DND-41 (cell line): ENCODE results near the gene NTM.

ENCODE experiments used
- ATAC-seq: fragments of 200-7000 bp; cut with Tn5 transposase; 3 replicates; pipeline ENCODE4 v1.9.1; 2021; ENCODE audit warnings: low read depth; ENCODE audit not compliant: insufficient read depth
- DNase-seq: peaks from one replicate; pipeline ENCODE4 v3.0.0-alpha.2; 2020
- H2AFZ ChIP-seq: 2 replicates; pipeline ENCODE4 v1.6.0; 2012; ENCODE audit warnings: low read depth, low read length
- H3K27ac ChIP-seq: 2 replicates; pipeline ENCODE4 v1.5.1; 2012; ENCODE audit warnings: low read length, inconsistent platforms
- H3K27me3 ChIP-seq: fragments of 200-600 bp; sonication (generic); 2 replicates; pipeline ENCODE4 v1.6.0; 2012; ENCODE audit warnings: low read length, mild to moderate bottlenecking, inconsistent platforms; ENCODE audit not compliant: insufficient read depth, poor library complexity
- H3K36me3 ChIP-seq: 2 replicates; pipeline ENCODE4 v1.5.1; 2012; ENCODE audit warnings: low read length, inconsistent platforms; ENCODE audit not compliant: insufficient read depth
- H3K4me1 ChIP-seq: 2 replicates; pipeline ENCODE4 v1.5.1; 2012; ENCODE audit warnings: mild to moderate bottlenecking, low read length; ENCODE audit not compliant: insufficient read depth
- H3K4me2 ChIP-seq: 2 replicates; pipeline ENCODE4 v1.6.0; 2012; ENCODE audit warnings: mild to moderate bottlenecking, moderate library complexity, low read length, inconsistent platforms; ENCODE audit not compliant: insufficient read depth
- H3K4me3 ChIP-seq, 2 experiments: fragments of 200-600 bp in 1 of 2; shearing (Covaris generic) in 1 of 2; 2 replicates each; pipeline ENCODE4 v1.5.1; 2012 to 2016; ENCODE audit warnings: inconsistent platforms in 2 of 2, low read length in 2 of 2, mild to moderate bottlenecking in 2 of 2, low read depth in 1 of 2, moderate library complexity in 1 of 2
- H3K79me2 ChIP-seq: 2 replicates; pipeline ENCODE4 v1.6.0; 2012; ENCODE audit warnings: low read length, inconsistent platforms; ENCODE audit not compliant: insufficient read depth
- H3K9ac ChIP-seq: 2 replicates; pipeline ENCODE4 v1.6.0; 2012; ENCODE audit warnings: low read depth, mild to moderate bottlenecking, inconsistent platforms, low read length, moderate library complexity
- H3K9me3 ChIP-seq: 2 replicates; pipeline ENCODE4 v1.5.1; 2012; ENCODE audit warnings: low read length, moderate library complexity, mild to moderate bottlenecking, inconsistent platforms; ENCODE audit not compliant: insufficient read depth, severe bottlenecking
- H4K20me1 ChIP-seq: 2 replicates; pipeline ENCODE4 v1.6.0; 2012; ENCODE audit warnings: low read length; ENCODE audit not compliant: insufficient read depth
- CTCF ChIP-seq: IDR thresholded peaks from 2 replicates; pipeline ENCODE4 v1.5.1; 2012; ENCODE audit warnings: borderline replicate concordance, low read length, moderate library complexity, mild to moderate bottlenecking; ENCODE audit not compliant: poor library complexity, severe bottlenecking; ENCODE audit errors: extremely low read depth
- EZH2 ChIP-seq: IDR thresholded peaks from 3 replicates; pipeline ENCODE4 v1.6.1; 2012; ENCODE audit warnings: borderline replicate concordance, low read depth, mild to moderate bottlenecking, moderate library complexity, low read length, inconsistent platforms; ENCODE audit not compliant: severe bottlenecking

NTM gene

GRCh38 chr11:131370901-131371790, 731 bp downstream of the NTM start:
- no peak overlapping the region for H3K27ac ChIP-seq
- H3K79me2 ChIP-seq: no peaks in the 10 kb centered on the region
- no peaks in the 10 kb centered on the region for H4K20me1 ChIP-seq
- H3K4me2 ChIP-seq: no peak overlapping the region
- DNase-seq (no peak), ATAC-seq (no peak)
- no peaks in the 10 kb centered on the region for H3K36me3 ChIP-seq
- H3K9ac ChIP-seq: no peak overlapping the region
- no peaks in the 10 kb centered on the region for H3K9me3 ChIP-seq
- H2AFZ ChIP-seq: no peak overlapping the region
- H3K27me3 ChIP-seq: peaks cover 36% of the 10 kb centered on the region
- H3K4me1 ChIP-seq: no peaks in the 10 kb centered on the region
- no peak overlapping the region for H3K4me3 ChIP-seq
- no peak for TF ChIP-seq CTCF
- no peak for TF ChIP-seq EZH2

GRCh38 chr11:131371791-131372104, 1.3 kb downstream of the NTM start:
- no peaks in the 10 kb centered on the region for H3K36me3 ChIP-seq
- H3K27me3 ChIP-seq: peaks cover 36% of the 10 kb centered on the region

GRCh38 chr11:131372234-131372962, 2.0 kb downstream of the NTM start:
- H3K36me3 ChIP-seq: no peaks in the 10 kb centered on the region
- H4K20me1 ChIP-seq: no peaks in the 10 kb centered on the region
- H3K9me3 ChIP-seq: no peaks in the 10 kb centered on the region
- no peak for DNase-seq
- TF ChIP-seq EZH2 (no peak), CTCF (no peak)
- H3K4me3 ChIP-seq: no peak overlapping the region
- no peak for ATAC-seq
- H2AFZ ChIP-seq: no peak overlapping the region
- no peak overlapping the region for H3K4me2 ChIP-seq
- peaks cover 36% of the 10 kb centered on the region for H3K27me3 ChIP-seq
- no peaks in the 10 kb centered on the region for H3K79me2 ChIP-seq
- no peak overlapping the region for H3K27ac ChIP-seq
- H3K9ac ChIP-seq: no peak overlapping the region
- no peaks in the 10 kb centered on the region for H3K4me1 ChIP-seq

More at GRCh38 chr11:131371791-131372104, 1.3 kb downstream of the NTM start:
- H3K4me1 ChIP-seq: no peaks in the 10 kb centered on the region
- no peaks in the 10 kb centered on the region for H4K20me1 ChIP-seq
- H3K9me3 ChIP-seq: no peaks in the 10 kb centered on the region
- H3K9ac ChIP-seq: no peak overlapping the region
- ATAC-seq: no peak
- H2AFZ ChIP-seq: no peak overlapping the region
- H3K4me2 ChIP-seq: no peak overlapping the region
- DNase-seq: no peak
- H3K79me2 ChIP-seq: no peaks in the 10 kb centered on the region
- no peak for TF ChIP-seq EZH2
- TF ChIP-seq CTCF: no peak
- no peak overlapping the region for H3K4me3 ChIP-seq
- no peak overlapping the region for H3K27ac ChIP-seq
